HepG2 (cell line): ENCODE data around the gene TMEM170B. TPM values are rescaled to one million over a fixed set of nuclear protein-coding genes. Genes with fewer than 3 reads are reported as not detected.

Experiments
- ATAD3A ChIP-seq: sonication (generic); formaldehyde crosslinking; IDR thresholded peaks from 2 replicates; pipeline ENCODE4 v1.4.0; 2020; ENCODE audit warnings: missing genetic modification reagents
- CAMTA2 ChIP-seq: sonication (generic); formaldehyde crosslinking; IDR thresholded peaks from 2 replicates; pipeline ENCODE4 v1.4.0; 2020; ENCODE audit warnings: mild to moderate bottlenecking, missing genetic modification reagents, borderline replicate concordance
- CBX2 ChIP-seq, 2 experiments: fragments of 200-600 bp in 1 of 2; sonication (generic); formaldehyde crosslinking in 1 of 2; IDR thresholded peaks; 2 replicates each; pipeline versions ENCODE4 v1.7.0 to v1.8.1; 2018 to 2022; ENCODE audit warnings: low read depth in 2 of 2, low read length in 1 of 2, mild to moderate bottlenecking in 1 of 2, missing genetic modification reagents in 1 of 2
- FOSL1 ChIP-seq: sonication (generic); formaldehyde crosslinking; IDR thresholded peaks from 2 replicates; pipeline ENCODE4 v1.9.0; 2021; ENCODE audit warnings: missing genetic modification reagents, borderline replicate concordance
- GLI4 ChIP-seq: sonication (generic); formaldehyde crosslinking; IDR thresholded peaks from 2 replicates; pipeline ENCODE4 v1.5.1; 2020; ENCODE audit warnings: missing genetic modification reagents, mild to moderate bottlenecking, moderate library complexity, borderline replicate concordance
- KLF15 ChIP-seq: sonication (generic); formaldehyde crosslinking; IDR thresholded peaks from 2 replicates; pipeline ENCODE4 v1.8.1; 2023; ENCODE audit warnings: borderline replicate concordance, mild to moderate bottlenecking, inconsistent platforms, missing genetic modification reagents, mixed read lengths
- MATR3 ChIP-seq: sonication (generic); formaldehyde crosslinking; IDR thresholded peaks from 2 replicates; pipeline ENCODE4 v1.4.0; 2020; ENCODE audit warnings: missing genetic modification reagents
- NAIF1 ChIP-seq: sonication (generic); formaldehyde crosslinking; IDR thresholded peaks from 2 replicates; pipeline ENCODE4 v1.5.0; 2020; ENCODE audit warnings: mild to moderate bottlenecking, missing genetic modification reagents, borderline replicate concordance
- NR2F6 ChIP-seq, 2 experiments: IDR thresholded peaks; 2 replicates each; pipeline ENCODE4 v1.6.1; 2016; ENCODE audit warnings: antibody characterized with exemption in 1 of 2, mild to moderate bottlenecking in 1 of 2
- SRSF4 ChIP-seq: fragments of 200-400 bp; formaldehyde crosslinking; IDR thresholded peaks from one replicate; pipeline ENCODE4 v1.6.1; 2018; ENCODE audit warnings: mild to moderate bottlenecking, low read depth, low read length, moderate library complexity; ENCODE audit not compliant: poor library complexity, severe bottlenecking
- WIZ ChIP-seq: sonication (generic); formaldehyde crosslinking; IDR thresholded peaks from 2 replicates; pipeline ENCODE4 v1.5.1; 2020; ENCODE audit warnings: mild to moderate bottlenecking, missing genetic modification reagents
- ZNF605 ChIP-seq: sonication (generic); formaldehyde crosslinking; IDR thresholded peaks from 2 replicates; pipeline ENCODE4 v1.8.0; 2022; ENCODE audit warnings: mild to moderate bottlenecking, missing genetic modification reagents
- ZNF619 ChIP-seq: sonication (generic); formaldehyde crosslinking; IDR thresholded peaks from 2 replicates; pipeline ENCODE4 v1.4.0; 2020; ENCODE audit warnings: mild to moderate bottlenecking, missing genetic modification reagents
- polyA plus RNA-seq, 8 experiments: library from polyadenylated mRNA; depleted of rRNA in 3 of 8; stranded (reverse) in 7 of 8; unstranded in 1 of 8; fragments of >200 nt; fragmentation: Illumina TruSeq in 4 of 8; extraction: Trizol in 4 of 8; gene quantifications; 2 replicates each; pipeline versions ENCODE4 v1.2.1 to v1.2.3, GENCODE V29; 2011 to 2016; ENCODE audit warnings: low read depth in 4 of 8, missing spikeins in 1 of 8, mixed read lengths in 1 of 8; ENCODE audit not compliant: insufficient read depth in 1 of 8
- total RNA-seq, 5 experiments: library from RNA; depleted of rRNA; stranded (reverse); fragments of >200 nt; fragmentation: Illumina TruSeq; extraction: Trizol; gene quantifications; 2 replicates each; pipeline ENCODE4 v1.2.3, GENCODE V29; 2016; ENCODE audit warnings: low read depth in 1 of 5
- TF ChIP-seq, protein P1 (sequence below): sonication (generic); formaldehyde crosslinking; IDR thresholded peaks from 2 replicates; pipeline ENCODE4 v1.8.1; 2023; ENCODE audit warnings: mild to moderate bottlenecking, missing genetic modification reagents
- TF ChIP-seq, protein P2 (sequence below): sonication (generic); formaldehyde crosslinking; IDR thresholded peaks from 2 replicates; pipeline ENCODE4 v1.5.0; 2020; ENCODE audit warnings: mild to moderate bottlenecking, missing genetic modification reagents
- TF ChIP-seq, protein P3 (sequence below): sonication (generic); formaldehyde crosslinking; IDR thresholded peaks from 2 replicates; pipeline ENCODE4 v1.4.0; 2020; ENCODE audit warnings: mild to moderate bottlenecking, missing genetic modification reagents
- TF ChIP-seq, protein P4 (sequence below): sonication (generic); formaldehyde crosslinking; IDR thresholded peaks from 2 replicates; pipeline ENCODE4 v1.5.0; 2020; ENCODE audit warnings: missing genetic modification reagents
- TF ChIP-seq, protein P5 (sequence below): sonication (generic); formaldehyde crosslinking; IDR thresholded peaks from 2 replicates; pipeline ENCODE4 v1.5.0; 2020; ENCODE audit warnings: mild to moderate bottlenecking, missing genetic modification reagents
- TF ChIP-seq, protein P6 (sequence below): sonication (generic); formaldehyde crosslinking; IDR thresholded peaks from 2 replicates; pipeline ENCODE4 v1.8.1; 2023; ENCODE audit warnings: mild to moderate bottlenecking, missing genetic modification reagents
- TF ChIP-seq, protein P7 (sequence below): sonication (generic); formaldehyde crosslinking; IDR thresholded peaks from 2 replicates; pipeline ENCODE4 v1.5.0; 2020; ENCODE audit warnings: missing genetic modification reagents

Gene TMEM170B
- total and polyA plus RNA-seq, 2 of the 13 experiments (the other 11 are each of a cell fraction or from before 2014, with no cell fraction given): 3.3 to 9.4 TPM

DNA sequence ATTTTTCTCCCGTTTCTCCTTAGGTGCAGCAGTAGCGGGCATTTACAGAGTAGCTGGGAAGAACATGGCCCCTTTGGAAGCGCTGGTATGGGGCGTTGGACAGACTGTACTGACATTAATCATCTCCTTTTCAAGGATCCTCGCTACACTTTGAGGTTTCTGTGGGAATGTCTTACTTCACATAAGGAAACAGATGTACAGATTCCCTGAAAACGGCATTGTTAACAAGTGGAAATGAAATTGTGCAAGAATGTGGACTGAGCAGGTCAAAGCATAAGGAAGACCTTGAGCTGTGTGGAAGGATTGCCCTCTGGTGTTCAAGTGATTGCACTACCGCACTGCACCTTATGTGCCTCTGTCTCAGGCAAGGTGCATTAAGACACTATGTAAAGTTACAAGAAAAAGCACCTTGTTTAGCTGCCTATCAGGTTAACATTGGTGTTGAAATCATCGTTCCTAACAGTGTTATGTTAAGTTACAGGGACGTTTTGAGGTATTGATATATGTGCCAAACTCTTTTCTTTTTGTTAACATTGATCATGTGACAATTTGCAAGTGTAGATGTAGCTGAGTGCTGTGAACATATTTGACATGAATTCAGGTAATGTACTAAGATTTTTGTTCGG, 38.0 kb downstream of the TMEM170B start (continued):
- TF ChIP-seq, protein P1, sequence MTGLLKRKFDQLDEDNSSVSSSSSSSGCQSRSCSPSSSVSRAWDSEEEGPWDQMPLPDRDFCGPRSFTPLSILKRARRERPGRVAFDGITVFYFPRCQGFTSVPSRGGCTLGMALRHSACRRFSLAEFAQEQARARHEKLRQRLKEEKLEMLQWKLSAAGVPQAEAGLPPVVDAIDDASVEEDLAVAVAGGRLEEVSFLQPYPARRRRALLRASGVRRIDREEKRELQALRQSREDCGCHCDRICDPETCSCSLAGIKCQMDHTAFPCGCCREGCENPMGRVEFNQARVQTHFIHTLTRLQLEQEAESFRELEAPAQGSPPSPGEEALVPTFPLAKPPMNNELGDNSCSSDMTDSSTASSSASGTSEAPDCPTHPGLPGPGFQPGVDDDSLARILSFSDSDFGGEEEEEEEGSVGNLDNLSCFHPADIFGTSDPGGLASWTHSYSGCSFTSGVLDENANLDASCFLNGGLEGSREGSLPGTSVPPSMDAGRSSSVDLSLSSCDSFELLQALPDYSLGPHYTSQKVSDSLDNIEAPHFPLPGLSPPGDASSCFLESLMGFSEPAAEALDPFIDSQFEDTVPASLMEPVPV: no peak
- TF ChIP-seq KLF15 (CRISPR knock-in tag) (no peak), WIZ (no peak), GLI4 (CRISPR knock-in tag) (0 out of 2 replicates have a peak, but pooled peaks have one; percentile 62), NR2F6 (IDR thresholded peaks at IDR 0.05) (no peak; the same call in 1 of the 2 replicates), NR2F6 (CRISPR knock-in tag; IDR thresholded peaks at IDR 0.05) (peak; percentile 74; the same call in 1 of the 2 replicates), FOSL1 (CRISPR knock-in tag) (no peak), SRSF4 (no peak), ZNF619 (CRISPR knock-in tag) (no peak), CBX2 (IDR thresholded peaks at IDR 0.05; ENCODE audit: low read depth, low read length) (no peak), CBX2 (CRISPR knock-in tag; IDR thresholded peaks at IDR 0.05; ENCODE audit: low read depth) (no peak), ATAD3A (CRISPR knock-in tag) (no peak), NAIF1 (CRISPR knock-in tag) (no peak), ZNF605 (CRISPR knock-in tag) (no peak), CAMTA2 (CRISPR knock-in tag) (no peak), MATR3 (no peak)
- TF ChIP-seq, protein P2, sequence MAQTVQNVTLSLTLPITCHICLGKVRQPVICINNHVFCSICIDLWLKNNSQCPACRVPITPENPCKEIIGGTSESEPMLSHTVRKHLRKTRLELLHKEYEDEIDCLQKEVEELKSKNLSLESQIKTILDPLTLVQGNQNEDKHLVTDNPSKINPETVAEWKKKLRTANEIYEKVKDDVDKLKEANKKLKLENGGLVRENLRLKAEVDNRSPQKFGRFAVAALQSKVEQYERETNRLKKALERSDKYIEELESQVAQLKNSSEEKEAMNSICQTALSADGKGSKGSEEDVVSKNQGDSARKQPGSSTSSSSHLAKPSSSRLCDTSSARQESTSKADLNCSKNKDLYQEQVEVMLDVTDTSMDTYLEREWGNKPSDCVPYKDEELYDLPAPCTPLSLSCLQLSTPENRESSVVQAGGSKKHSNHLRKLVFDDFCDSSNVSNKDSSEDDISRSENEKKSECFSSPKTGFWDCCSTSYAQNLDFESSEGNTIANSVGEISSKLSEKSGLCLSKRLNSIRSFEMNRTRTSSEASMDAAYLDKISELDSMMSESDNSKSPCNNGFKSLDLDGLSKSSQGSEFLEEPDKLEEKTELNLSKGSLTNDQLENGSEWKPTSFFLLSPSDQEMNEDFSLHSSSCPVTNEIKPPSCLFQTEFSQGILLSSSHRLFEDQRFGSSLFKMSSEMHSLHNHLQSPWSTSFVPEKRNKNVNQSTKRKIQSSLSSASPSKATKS (CRISPR knock-in tag): no peak
- TF ChIP-seq, protein P3, sequence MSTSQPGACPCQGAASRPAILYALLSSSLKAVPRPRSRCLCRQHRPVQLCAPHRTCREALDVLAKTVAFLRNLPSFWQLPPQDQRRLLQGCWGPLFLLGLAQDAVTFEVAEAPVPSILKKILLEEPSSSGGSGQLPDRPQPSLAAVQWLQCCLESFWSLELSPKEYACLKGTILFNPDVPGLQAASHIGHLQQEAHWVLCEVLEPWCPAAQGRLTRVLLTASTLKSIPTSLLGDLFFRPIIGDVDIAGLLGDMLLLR (CRISPR knock-in tag): no peak
- TF ChIP-seq, protein P4, sequence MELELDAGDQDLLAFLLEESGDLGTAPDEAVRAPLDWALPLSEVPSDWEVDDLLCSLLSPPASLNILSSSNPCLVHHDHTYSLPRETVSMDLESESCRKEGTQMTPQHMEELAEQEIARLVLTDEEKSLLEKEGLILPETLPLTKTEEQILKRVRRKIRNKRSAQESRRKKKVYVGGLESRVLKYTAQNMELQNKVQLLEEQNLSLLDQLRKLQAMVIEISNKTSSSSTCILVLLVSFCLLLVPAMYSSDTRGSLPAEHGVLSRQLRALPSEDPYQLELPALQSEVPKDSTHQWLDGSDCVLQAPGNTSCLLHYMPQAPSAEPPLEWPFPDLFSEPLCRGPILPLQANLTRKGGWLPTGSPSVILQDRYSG (CRISPR knock-in tag): no peak
- TF ChIP-seq, protein P5, sequence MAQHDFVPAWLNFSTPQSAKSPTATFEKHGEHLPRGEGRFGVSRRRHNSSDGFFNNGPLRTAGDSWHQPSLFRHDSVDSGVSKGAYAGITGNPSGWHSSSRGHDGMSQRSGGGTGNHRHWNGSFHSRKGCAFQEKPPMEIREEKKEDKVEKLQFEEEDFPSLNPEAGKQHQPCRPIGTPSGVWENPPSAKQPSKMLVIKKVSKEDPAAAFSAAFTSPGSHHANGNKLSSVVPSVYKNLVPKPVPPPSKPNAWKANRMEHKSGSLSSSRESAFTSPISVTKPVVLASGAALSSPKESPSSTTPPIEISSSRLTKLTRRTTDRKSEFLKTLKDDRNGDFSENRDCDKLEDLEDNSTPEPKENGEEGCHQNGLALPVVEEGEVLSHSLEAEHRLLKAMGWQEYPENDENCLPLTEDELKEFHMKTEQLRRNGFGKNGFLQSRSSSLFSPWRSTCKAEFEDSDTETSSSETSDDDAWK: no peak
- TF ChIP-seq, protein P6, sequence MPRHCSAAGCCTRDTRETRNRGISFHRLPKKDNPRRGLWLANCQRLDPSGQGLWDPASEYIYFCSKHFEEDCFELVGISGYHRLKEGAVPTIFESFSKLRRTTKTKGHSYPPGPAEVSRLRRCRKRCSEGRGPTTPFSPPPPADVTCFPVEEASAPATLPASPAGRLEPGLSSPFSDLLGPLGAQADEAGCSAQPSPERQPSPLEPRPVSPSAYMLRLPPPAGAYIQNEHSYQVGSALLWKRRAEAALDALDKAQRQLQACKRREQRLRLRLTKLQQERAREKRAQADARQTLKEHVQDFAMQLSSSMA: no peak
- TF ChIP-seq, protein P7, sequence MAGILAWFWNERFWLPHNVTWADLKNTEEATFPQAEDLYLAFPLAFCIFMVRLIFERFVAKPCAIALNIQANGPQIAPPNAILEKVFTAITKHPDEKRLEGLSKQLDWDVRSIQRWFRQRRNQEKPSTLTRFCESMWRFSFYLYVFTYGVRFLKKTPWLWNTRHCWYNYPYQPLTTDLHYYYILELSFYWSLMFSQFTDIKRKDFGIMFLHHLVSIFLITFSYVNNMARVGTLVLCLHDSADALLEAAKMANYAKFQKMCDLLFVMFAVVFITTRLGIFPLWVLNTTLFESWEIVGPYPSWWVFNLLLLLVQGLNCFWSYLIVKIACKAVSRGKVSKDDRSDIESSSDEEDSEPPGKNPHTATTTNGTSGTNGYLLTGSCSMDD: no peak
